Mucosa of gallbladder (tissue), 1 donor: Measurements from ENCODE around the gene ITIH3. TPM values are rescaled to one million over a fixed set of nuclear protein-coding genes. Genes with fewer than 3 reads are reported as not detected.
"Not testable (repeated sequence)": the region's sequence is repeated elsewhere in the genome, so short reads cannot be mapped to it uniquely, and the experiment has no call there.

Experiments used
- DNase-seq: peaks from one replicate; pipeline ENCODE4 v3.0.0-alpha.2; 2020; ENCODE audit warnings: low spot score
- total RNA-seq: library from RNA; stranded (reverse); gene quantifications from one replicate; pipeline ENCODE4 v1.2.1, GENCODE V29; 2021
- donor health status: DM: no; HTN: no; CAD: no.

Gene ITIH3, protein sequence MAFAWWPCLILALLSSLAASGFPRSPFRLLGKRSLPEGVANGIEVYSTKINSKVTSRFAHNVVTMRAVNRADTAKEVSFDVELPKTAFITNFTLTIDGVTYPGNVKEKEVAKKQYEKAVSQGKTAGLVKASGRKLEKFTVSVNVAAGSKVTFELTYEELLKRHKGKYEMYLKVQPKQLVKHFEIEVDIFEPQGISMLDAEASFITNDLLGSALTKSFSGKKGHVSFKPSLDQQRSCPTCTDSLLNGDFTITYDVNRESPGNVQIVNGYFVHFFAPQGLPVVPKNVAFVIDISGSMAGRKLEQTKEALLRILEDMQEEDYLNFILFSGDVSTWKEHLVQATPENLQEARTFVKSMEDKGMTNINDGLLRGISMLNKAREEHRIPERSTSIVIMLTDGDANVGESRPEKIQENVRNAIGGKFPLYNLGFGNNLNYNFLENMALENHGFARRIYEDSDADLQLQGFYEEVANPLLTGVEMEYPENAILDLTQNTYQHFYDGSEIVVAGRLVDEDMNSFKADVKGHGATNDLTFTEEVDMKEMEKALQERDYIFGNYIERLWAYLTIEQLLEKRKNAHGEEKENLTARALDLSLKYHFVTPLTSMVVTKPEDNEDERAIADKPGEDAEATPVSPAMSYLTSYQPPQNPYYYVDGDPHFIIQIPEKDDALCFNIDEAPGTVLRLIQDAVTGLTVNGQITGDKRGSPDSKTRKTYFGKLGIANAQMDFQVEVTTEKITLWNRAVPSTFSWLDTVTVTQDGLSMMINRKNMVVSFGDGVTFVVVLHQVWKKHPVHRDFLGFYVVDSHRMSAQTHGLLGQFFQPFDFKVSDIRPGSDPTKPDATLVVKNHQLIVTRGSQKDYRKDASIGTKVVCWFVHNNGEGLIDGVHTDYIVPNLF
- total RNA-seq = 2.0 TPM

DNA sequence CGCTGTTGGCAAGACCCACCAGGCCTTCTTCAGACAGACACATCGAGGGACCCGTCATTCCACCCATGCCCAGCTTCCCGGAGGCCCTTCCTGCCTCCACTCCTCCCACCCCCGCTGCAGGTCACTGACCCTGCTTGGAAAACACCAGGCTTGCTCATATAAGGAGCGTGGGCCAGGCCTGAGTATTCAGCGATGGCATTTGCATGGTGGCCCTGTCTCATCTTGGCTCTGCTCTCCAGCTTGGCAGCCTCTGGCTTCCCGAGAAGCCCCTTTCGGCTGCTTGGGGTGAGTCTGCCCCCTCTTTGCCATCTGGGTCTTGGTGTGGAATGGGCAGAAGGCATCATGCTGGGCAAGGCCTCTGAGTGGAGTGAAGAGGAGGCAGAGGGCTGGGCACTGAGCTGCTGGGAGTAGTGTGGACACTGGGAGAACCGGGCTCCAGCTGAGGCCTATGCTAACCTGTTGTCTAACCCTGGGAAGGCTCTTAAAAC is at the start of gene ITIH3:
TSS of gene ITIH3 (plus strand) at position 185 of the 488 bp plus-strand sequence. CDS start at position 193, 8 bp downstream.
- DNase-seq = no peak

DNA sequence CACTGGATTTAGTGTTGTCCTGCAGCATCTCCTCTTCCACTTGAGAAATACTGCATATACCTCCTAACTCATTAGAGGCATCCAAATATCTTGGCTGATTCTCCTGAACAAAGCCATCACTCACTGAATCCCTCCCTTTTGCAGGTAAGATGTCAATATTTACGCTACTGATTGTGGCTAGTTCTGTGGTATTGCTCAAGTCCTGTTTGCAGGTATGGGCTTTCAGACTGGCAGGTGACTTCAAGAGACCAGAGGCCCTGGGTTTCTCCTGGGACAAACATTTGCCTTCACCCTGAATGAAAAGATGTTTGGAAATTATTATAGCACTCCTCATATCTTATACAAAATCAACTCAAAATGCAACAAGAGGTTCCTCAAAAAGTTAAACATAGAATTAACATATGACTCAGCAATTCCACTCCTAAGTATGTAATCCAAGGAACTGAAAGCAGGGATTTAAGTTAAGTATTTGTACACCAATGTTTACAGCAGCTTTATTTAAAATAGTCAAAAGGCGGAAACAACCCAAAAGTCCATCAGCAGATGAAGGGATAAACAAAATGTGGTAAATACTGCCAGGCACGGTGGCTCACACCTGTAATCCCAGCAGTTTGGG is 42.4 kb upstream of the ITIH3 start:
- no peak for DNase-seq

DNA sequence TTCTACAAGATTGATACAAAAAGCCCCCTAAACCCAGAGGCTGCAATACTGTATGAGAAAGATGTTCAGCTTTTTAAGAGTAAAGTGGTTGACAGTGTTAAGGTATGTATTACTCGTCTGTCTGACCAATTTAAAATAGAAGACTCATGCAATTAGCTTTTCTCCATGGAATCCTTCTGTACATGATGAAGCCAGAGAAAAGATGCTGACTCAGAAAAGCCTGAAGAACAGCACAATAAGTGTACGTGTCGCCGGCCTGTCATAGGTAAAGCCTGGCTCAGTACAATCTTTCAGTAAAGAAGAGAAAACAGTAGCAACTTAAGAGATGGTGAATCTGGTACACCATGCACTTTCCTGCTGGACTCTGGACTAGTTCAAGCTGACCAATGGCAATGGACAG is 40.2 kb upstream of the ITIH3 start:
- no peak for DNase-seq

DNA sequence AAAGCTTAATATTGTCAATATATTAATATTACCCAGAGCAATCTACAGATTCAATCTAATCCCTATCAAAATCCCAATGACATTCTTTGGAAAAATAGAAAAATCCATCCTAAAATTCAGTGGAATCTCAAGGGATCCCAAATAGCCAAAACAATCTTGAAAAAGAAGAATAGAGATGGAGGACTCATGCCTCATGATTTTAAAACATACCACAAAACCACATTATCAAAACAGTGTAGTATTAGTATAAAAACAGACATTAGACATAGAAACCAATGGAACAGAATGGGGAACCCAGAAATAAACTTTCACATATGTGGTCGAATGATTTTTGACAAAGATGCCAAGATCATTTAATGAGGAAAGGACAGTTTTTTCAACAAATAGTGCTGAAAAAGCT is 38.5 kb upstream of the ITIH3 start:
- DNase-seq = no peak

DNA sequence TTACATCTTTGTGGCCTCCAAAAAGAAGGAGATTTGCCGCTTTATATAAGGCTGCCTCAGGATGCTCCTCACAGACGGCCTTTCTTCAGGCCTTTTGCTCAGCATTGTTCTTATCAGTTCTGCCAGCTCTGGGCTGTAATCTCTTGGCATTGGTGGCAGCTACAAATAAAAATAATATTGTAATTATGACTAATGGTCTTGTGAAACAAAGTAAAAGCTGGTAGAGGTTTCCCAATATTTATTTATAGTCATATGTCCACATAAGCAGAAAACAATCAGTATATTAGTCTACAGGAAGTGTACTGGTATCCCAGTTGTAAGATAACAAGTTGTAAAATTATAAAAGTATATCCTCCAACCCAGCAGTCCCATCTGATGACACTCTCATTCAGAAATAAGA is 31.1 kb upstream of the ITIH3 start:
- DNase-seq = no peak

DNA sequence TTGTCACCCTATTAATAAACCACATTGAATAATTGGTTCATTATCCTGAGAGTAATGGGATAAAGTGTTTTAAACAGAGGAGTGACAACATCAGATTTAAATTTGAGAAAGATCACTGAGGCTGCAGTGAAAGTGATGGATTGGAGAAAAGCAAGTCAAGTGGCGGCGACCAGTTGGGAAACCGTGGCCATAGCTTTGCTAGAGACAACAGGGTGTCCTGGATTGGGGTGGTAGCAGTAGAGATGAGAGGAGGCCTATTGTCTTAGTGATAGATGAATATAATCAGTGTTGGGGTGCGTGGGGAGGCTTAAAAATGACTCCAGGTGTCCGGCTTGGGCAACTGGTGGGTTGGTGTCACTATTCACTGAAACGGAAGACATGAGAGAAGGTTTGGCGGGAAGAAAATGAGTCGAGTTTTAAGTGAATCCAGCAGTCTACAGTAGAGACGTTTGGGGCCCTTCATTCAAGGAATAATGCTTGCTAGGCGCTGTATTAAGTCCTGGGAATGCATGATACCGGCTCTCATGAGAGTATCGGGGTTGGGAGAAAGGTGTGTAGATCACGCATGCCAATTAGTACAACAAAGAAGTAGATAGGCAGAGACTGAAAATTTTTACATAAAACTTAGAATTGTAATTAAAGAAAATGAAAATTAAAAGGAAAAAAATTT is 24.7 kb upstream of the ITIH3 start:
- DNase-seq = no peak

DNA sequence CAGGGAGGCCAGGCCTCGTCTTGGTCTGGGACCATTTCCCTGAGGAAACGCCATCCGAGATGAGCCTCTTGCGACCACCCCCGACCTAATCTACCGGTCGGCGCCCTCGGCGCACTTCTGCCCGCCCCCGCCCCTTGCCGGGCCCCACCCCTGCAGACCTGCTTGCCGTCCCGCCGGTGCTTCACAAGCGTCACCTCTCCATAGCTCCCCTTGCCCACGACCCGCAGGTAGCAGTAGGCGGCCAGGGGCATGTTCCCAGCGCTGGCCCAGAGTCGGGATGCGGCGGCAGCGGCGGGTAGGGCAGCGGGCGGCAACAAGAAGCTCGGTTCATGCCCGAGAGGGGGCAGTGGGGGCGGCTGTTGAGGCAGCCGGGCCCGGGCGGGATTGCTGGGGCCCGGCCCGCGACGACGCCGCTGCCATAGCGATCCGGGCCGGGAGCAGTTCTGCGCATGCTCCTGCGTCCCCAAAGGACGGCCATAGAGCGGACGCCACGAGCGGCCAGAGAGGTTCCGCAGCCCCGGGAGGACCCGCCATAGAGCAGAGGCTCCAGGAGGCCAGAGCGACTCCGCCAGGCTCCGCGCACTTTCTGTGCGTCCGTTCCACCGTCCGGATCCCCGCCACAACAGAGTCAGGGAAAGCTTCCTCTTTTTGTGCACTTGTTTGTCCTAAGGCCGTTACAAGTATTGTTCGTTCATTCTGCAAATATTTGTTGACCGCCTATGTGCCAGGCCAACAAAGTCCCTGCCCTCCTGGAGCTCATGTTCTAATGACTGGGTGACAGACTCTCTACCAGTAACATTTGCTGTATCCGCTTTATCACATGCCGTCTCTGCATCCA is 23.9 kb upstream of the ITIH3 start, which contains the start of gene NEK4:
TSS of gene NEK4 (minus strand) at position 445 of the 838 bp plus-strand sequence. CDS start at position 251, 194 bp downstream.
- peak; percentile 94 for DNase-seq

DNA sequence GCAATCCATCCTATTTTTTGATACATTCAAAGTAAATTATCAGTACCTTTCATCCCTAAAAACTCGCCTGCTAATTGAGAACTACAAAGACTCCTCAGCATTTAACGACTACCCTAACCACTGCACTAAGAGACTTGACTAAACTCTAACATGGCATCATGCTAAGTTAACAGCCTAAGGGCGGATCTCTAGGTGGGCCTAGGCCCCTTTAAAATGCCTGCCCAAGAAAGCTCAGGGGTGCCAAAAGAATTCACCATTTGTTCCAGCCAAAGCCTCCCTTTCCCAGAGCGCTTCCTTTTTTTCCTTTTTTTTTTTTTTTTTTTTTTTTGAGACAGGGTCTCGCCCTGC is 23.3 kb upstream of the ITIH3 start:
- no peak for DNase-seq

DNA sequence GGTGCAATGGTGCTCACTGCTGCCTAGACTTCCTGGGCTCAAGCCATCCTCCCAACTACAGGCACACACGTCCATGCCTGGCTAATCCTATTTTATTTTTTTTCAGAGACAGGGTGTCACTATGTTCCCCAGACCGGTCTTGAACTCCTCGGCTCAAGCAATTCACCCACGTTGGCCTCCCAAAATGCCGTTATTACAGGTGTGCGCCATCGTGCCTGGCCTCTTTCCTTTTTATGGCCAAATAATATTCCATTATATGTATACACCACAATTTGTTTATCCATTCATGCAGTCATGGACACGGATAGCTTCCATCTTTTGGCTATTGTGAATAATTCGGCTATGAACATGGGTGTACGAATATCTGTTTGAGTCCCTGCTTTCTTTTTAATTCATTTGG is 22.9 kb upstream of the ITIH3 start:
- DNase-seq = no peak

DNA sequence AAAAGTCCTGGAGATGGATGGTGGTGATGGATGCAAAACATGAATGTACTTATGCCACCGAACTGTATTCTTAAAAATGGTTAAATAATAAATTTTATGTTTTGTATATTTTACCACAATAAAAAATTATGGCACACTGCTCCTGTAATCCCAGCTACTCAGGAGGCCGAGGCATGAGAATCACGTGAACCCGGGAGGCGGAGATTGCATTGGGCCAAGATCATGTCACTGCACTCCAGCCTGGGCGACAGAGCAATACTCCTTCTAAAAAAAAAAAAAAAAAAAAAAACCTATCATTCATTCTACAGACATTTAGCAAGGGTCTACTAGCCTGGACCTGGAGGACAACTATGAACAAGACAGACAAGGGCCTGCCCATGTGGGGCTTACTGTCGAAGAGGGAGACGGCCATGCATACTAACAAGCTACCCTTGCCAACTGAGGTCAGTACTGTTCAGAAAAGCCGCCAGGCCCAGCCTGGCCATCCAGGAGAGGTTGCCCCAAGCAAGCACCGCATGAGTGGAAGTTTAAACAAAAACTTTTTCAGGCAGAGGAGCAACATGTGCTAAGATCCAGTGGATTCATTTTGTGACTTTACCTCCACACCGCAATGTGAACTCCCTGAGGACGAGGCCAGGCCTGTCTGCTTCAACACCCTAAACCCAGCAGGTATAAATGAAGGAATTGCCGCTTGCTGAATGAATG is 21.1 kb upstream of the ITIH3 start:
- DNase-seq = no peak

DNA sequence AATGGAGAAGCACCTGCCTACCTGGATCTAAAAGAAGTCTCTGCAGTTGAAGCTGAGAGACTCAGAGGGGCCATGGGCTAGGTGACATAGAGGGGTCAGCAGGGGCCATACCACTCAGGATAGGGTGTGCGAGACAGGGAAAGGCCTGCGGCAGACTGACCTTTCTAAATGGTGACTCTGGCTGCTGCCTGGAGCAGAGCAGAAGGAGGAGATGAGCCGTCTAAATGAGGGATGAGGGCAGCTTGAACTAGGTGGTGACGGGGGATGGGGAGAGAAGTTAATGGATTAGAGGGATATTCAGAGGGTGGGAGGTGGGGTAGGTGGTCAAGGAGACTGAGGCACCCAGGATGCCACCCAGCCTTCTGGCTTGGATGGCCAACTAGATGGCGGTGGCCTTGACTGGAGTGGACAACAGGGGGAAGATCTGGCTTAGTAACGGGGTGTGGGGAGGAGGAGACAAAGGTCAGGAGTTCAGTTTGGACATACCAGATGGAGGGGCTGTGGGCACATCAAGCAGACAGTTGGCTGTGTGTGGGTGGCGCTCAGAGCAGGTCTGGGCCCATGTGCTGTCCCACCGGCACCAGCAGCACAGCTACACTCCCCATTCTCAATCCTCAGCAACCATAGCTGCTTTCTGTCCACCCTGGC is 20.4 kb upstream of the ITIH3 start:
- DNase-seq = no peak

DNA sequence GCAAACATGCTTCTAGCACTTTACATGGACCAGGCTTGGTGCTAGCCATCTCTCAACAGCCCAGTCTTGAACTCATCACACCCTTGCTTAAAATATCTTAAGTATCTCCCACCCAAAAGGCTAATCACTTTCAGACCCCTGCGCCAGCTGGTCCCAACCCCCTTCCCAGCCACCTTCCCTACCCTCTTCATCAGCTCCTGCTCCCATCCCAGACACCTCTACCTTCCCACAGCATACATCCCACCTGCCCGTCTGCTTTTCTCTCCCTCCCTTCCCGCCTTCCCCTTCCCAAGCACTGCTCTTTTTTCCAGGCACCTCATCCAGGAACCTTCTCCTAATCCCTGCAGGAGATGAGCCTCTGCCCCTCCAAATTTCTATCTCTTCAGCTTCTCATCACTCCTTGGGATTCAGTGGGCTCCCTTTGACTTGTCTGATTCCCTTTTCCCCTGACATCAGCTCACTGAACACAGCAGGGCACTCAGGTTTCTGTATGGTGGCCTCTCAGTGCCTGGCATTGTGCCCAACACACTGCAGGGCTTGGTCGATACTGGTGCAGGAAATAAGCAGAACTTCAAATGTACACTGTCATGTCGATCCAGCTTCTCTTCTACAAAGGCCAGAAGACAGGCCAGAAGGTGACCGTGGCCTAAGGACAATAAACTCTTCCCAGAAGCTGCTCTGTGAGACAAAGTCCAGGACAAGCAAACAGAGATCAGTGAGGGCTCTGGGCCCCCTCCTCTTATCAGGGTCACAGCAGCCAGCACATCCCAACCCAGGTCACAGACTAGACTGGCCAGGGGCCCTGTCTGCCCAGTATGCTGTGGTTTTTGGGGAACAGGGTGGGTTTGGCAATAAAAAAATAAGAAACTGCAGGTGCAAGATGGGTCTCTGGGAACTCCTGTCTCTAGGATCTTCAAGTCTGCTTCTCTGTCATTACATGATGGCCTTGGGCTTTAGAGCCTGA is 19.4 kb upstream of the ITIH3 start:
- peak; percentile 81 for DNase-seq

DNA sequence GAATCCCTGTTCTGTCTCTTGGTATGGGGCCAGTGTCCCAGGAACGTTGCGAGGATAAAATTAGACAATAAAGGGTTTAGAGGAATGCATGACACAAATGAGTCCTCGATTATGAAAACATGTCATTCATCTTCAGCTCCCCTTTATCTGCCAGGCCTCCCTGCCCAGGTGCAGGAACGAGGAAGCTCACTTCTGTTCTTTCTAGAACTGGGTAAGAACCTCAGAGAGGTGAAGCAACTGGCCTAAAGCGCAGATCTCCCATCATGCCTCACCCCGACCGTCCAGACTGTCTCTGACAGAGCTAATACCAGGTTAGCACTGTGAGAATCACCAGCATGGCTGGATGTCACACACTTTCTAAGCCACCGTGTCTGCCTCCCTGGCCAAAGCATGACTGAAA is 18.7 kb upstream of the ITIH3 start:
- DNase-seq = no peak

DNA sequence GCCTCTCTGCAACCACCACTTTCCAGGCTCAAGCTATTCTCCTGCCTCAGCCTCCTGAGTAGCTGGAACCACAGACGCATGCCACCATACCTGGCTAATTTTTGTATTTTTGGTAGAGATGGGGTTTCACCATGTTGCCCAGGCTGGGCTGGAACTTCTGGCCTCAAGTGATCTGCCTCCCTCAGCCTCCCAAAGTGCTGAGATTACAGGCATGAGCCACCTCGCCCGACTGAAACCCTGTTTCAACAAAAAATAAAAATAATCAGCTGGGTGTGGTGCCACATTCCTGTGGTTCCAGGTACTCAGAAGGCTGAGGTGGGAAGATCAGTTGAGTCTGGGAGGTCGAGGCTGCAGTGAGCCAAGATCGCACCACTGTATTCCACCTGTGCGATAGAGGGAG is 18.1 kb upstream of the ITIH3 start:
- DNase-seq = not testable (repeated sequence)

DNA sequence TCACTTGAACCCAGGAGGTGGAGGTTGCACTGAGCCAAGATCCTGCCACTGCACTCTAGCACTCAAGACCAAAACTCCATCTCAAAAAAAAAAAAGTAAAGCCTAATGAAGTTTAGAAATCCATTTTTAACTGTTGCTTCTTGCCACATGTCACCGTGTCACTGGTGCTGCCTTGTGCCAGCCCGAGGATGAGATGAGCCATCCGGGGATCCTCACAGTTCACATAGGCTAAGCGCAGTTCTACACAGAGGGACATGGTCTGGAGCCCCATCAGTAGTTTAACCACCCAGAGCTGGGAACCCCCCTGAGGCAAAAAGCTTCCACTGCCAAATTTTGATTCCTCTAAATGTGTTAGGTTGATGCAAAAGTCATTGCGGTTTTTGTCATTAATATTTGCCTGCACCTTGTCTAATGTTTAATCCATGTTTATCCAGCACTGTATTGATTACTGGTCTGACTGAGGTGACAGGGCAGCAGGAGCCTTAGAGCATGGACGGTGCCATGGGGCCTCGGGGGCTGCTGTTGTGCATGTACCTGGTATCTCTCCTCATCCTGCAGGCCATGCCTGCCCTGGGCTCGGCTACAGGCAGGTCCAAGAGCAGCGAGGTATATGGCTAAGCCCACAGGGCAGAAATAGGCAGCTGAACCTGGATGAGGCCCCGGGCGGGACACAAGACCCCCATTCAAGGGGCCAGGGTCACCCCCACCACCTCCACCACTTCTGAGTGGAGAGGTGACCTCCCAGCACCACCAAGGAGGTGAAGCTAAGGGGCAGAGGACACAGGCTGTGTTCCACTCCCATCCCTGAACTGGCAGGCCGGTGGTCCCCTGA is 17.3 kb upstream of the ITIH3 start, which contains the start of gene ITIH1:
TSS of gene ITIH1 (plus strand) at position 473 of the 832 bp plus-strand sequence. CDS start at position 490, 17 bp downstream.
- DNase-seq = no peak

DNA sequence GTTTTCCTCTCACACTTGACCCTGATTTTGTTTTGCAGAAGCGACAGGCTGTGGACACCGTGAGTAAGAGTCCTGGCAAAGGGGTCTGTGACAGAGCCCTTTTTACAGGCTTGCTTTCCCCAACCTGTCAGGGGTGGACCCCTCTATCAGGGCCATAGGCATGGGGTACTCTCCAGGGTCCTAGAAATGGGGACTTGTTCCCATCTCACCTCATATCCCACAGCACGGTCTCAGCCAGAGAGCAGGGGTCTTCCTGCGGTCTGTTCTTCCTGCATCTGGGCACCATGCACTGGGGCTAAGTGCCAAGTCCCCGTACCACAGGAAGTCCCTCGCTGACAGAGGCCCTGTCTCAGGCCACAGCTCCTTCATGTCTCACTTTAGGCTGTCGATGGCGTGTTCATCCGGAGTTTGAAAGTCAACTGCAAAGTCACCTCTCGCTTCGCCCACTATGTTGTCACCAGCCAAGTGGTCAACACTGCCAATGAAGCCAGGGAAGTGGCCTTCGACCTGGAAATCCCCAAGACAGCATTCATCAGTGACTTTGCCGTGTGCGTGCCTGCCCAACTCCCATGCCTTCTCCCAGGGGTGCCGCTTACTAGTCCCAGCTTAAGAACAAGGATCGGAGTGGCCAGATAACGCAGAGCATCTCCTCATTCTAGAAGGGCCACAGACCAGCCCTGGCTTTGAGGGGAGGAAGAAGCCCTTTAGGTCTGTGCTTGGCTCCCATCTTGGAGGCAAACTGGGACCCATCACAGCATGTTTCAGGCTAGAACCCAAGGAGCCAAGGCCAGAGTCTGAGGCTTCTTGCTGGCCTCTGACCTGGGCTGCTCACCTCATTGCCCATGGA is 16.4 kb upstream of the ITIH3 start:
- DNase-seq = no peak
